ENCODE measurements around the gene RNF31.
A peak's percentile ranks its signal among the peaks of the same experiment; 100 is the strongest.
"Not testable (repeated sequence)": the region's sequence is repeated elsewhere in the genome, so short reads cannot be mapped to it uniquely, and the experiment has no call there.

Gene RNF31

GRCh38 chr14:24146978-24147760 is at the start of gene RNF31:
Gene RNF31 (plus strand): TSS chr14:24147498. CDS start chr14:24147699, 201 bp downstream.
- Mint-ChIP-seq H3K27ac (peak within 1 kb of the TSS; percentile 99), H3K9me3 (no peaks in the 10 kb centered on the region), H3K4me3 (peak within 1 kb of the TSS; percentile 93), H3K27me3 (no peaks in the 10 kb centered on the region), H3K36me3 (peaks cover 67% of the 10 kb centered on the region), H3K4me1 (peaks cover 65% of the 10 kb centered on the region)
- CTCF ChIA-PET, result interaction anchor here (0.8 to 8.0 kb wide), 7 partner anchors 10 to 284 kb away, joined by 3 to 67 read pairs (median 4); partner anchors contain the start of genes CIDEB, IRF9 and PSME1
- DNase-seq, result peak; percentile 100

- H3K27me3 Mint-ChIP-seq, result no peaks in the 10 kb centered on the region
- H3K9me3 Mint-ChIP-seq, result no peaks in the 10 kb centered on the region
- H3K4me1 Mint-ChIP-seq, result peaks cover 21% of the 10 kb centered on the region
- no peak for DNase-seq
- peaks cover 54% of the 10 kb centered on the region for H3K36me3 Mint-ChIP-seq
- CTCF ChIA-PET, result interaction anchor here (11.8 kb wide), 1 partner anchor 9 kb away, joined by 187 read pairs; no protein-coding TSS in a partner anchor
- no peak overlapping the region for H3K27ac Mint-ChIP-seq
- H3K4me3 Mint-ChIP-seq, result no peak overlapping the region
Observed at GRCh38 chr14:24098229-24098926, 48.9 kb upstream of the RNF31 start.

GRCh38 chr14:24098927-24099813 is 48.1 kb upstream of the RNF31 start:
- Mint-ChIP-seq H3K9me3 (no peaks in the 10 kb centered on the region), H3K36me3 (peaks cover 60% of the 10 kb centered on the region), H3K4me1 (peaks cover 16% of the 10 kb centered on the region), H3K27ac (peak overlapping the region; percentile 55), H3K4me3 (no peak overlapping the region), H3K27me3 (no peaks in the 10 kb centered on the region)
- CTCF ChIA-PET, result interaction anchor here (11.8 kb wide), 1 partner anchor 8 kb away, joined by 187 read pairs; no protein-coding TSS in a partner anchor
- no peak for DNase-seq

GRCh38 chr14:24100197-24100981 is 46.9 kb upstream of the RNF31 start:
- CTCF ChIA-PET, result interaction anchor here (2.2 kb wide), 1 partner anchor 9 kb away, joined by 14 read pairs; no protein-coding TSS in a partner anchor
- Mint-ChIP-seq H3K4me1 (peaks cover 13% of the 10 kb centered on the region), H3K9me3 (no peaks in the 10 kb centered on the region), H3K36me3 (peaks cover 65% of the 10 kb centered on the region), H3K27me3 (no peaks in the 10 kb centered on the region), H3K4me3 (no peak overlapping the region), H3K27ac (peak overlapping the region; percentile 70)
- no peak for DNase-seq

- Mint-ChIP-seq H3K27me3 (no peaks in the 10 kb centered on the region), H3K4me1 (peaks cover 11% of the 10 kb centered on the region), H3K27ac (peak overlapping the region; percentile 70), H3K36me3 (peaks cover 61% of the 10 kb centered on the region), H3K9me3 (no peaks in the 10 kb centered on the region), H3K4me3 (no peak overlapping the region)
- no peak for DNase-seq
- CTCF ChIA-PET, result interaction anchor here (2.2 kb wide), 1 partner anchor 10 kb away, joined by 14 read pairs; no protein-coding TSS in a partner anchor
Observed at GRCh38 chr14:24100982-24101494, 46.3 kb upstream of the RNF31 start.

- Mint-ChIP-seq H3K9me3 (no peaks in the 10 kb centered on the region), H3K4me1 (peaks cover 12% of the 10 kb centered on the region), H3K27me3 (no peaks in the 10 kb centered on the region), H3K27ac (no peak overlapping the region), H3K36me3 (peaks cover 54% of the 10 kb centered on the region), H3K4me3 (no peak overlapping the region)
- CTCF ChIA-PET, result interaction anchor here (1.3 to 9.2 kb wide), 3 partner anchors 9 to 44 kb away, joined by 6 to 187 read pairs (median 14); partner anchors contain the start of gene PCK2
- DNase-seq, result no peak
Observed at GRCh38 chr14:24102357-24103048, 44.8 kb upstream of the RNF31 start.

GRCh38 chr14:24103451-24103850 is 43.8 kb upstream of the RNF31 start:
- no peaks in the 10 kb centered on the region for H3K27me3 Mint-ChIP-seq
- no peak overlapping the region for H3K27ac Mint-ChIP-seq
- H3K36me3 Mint-ChIP-seq, result peaks cover 50% of the 10 kb centered on the region

GRCh38 chr14:24105609-24106239 is 41.6 kb upstream of the RNF31 start:
- CTCF ChIA-PET, result interaction anchor here (0.9 to 9.2 kb wide), 5 partner anchors 9 to 68 kb away, joined by 3 to 187 read pairs (median 4); partner anchors contain the start of genes DCAF11, IRF9, NRL and PCK2
- H3K9me3 Mint-ChIP-seq, DNase-seq, H3K27ac Mint-ChIP-seq, H3K27me3 Mint-ChIP-seq, H3K4me3 Mint-ChIP-seq: not testable (repeated sequence)
- peaks cover 34% of the 10 kb centered on the region for H3K4me1 Mint-ChIP-seq
- peaks cover 34% of the 10 kb centered on the region for H3K36me3 Mint-ChIP-seq

More at GRCh38 chr14:24103451-24103850, 43.8 kb upstream of the RNF31 start:
- Mint-ChIP-seq H3K9me3 (no peaks in the 10 kb centered on the region), H3K4me1 (peaks cover 19% of the 10 kb centered on the region), H3K4me3 (no peak overlapping the region)
- no peak for DNase-seq
- CTCF ChIA-PET, result interaction anchor here (9.2 kb wide), 1 partner anchor 10 kb away, joined by 187 read pairs; the partner anchor contains the start of gene PCK2

- CTCF ChIA-PET, result interaction anchor here (1.1 to 9.2 kb wide), 5 partner anchors 13 to 54 kb away, joined by 4 to 187 read pairs (median 41); partner anchors contain the start of genes IRF9 and PCK2
- Mint-ChIP-seq H3K4me3 (no peak overlapping the region), H3K9me3 (no peaks in the 10 kb centered on the region), H3K27me3 (no peaks in the 10 kb centered on the region), H3K27ac (no peak overlapping the region), H3K36me3 (peaks cover 29% of the 10 kb centered on the region), H3K4me1 (peaks cover 35% of the 10 kb centered on the region)
- DNase-seq, result no peak
Observed at GRCh38 chr14:24106672-24107271, 40.5 kb upstream of the RNF31 start.

- H3K9me3 Mint-ChIP-seq, result no peaks in the 10 kb centered on the region
- H3K27ac Mint-ChIP-seq, result peak overlapping the region; percentile 97
- CTCF ChIA-PET, result interaction anchor here (0.6 to 9.2 kb wide), 31 partner anchors 11 to 477 kb away, joined by 3 to 187 read pairs (median 4); partner anchors contain the start of genes CARMIL3, CHMP4A, IRF9 and PCK2
- peaks cover 37% of the 10 kb centered on the region for H3K4me1 Mint-ChIP-seq
- no peak overlapping the region for H3K4me3 Mint-ChIP-seq
- DNase-seq, result no peak
- H3K36me3 Mint-ChIP-seq, result peaks cover 17% of the 10 kb centered on the region
- H3K27me3 Mint-ChIP-seq, result no peaks in the 10 kb centered on the region
Observed at GRCh38 chr14:24108336-24108874, 38.9 kb upstream of the RNF31 start.

GRCh38 chr14:24110060-24110459 is 37.2 kb upstream of the RNF31 start:
- CTCF ChIA-PET, result interaction anchor here (0.6 to 9.2 kb wide), 11 partner anchors 17 to 321 kb away, joined by 3 to 187 read pairs (median 6); partner anchors contain the start of genes CIDEB, IRF9 and PCK2
- peaks cover 37% of the 10 kb centered on the region for H3K4me1 Mint-ChIP-seq
- DNase-seq, result no peak
- H3K27me3 Mint-ChIP-seq, result no peaks in the 10 kb centered on the region
- no peaks in the 10 kb centered on the region for H3K9me3 Mint-ChIP-seq
- H3K36me3 Mint-ChIP-seq, result peaks cover 5% of the 10 kb centered on the region
- H3K4me3 Mint-ChIP-seq, result no peak overlapping the region
- H3K27ac Mint-ChIP-seq, result no peak overlapping the region

All from activated naive CD4-positive, alpha-beta T cell treated with anti-CD3 and anti-CD28 coated beads, Interleukin-2, amount 10 ng/mL, durations not matched to agents 7 days and 5 days (primary cell).